SKM-1 (cell line): ENCODE results near the gene TIMP3.
"Not testable (repeated sequence)": the region's sequence is repeated elsewhere in the genome, so short reads cannot be mapped to it uniquely, and the experiment has no call there.

Experiments used
- DNase-seq: peaks from one replicate; lab custom pipeline; 2025; ENCODE audit not compliant: unreplicated experiment; lab: John Stamatoyannopoulos, UW

The TIMP3 gene

GRCh38 chr22:32850591-32851517 is 49.3 kb downstream of the TIMP3 start:
- no peak for DNase-seq

- no peak for DNase-seq
Observed at GRCh38 chr22:32852395-32853251, 51.1 kb downstream of the TIMP3 start.

GRCh38 chr22:32853662-32854061 is 52.2 kb downstream of the TIMP3 start:
- DNase-seq: no peak

GRCh38 chr22:32854351-32854804 is 52.9 kb downstream of the TIMP3 start:
- DNase-seq: no peak

GRCh38 chr22:32855045-32855756 is 53.7 kb downstream of the TIMP3 start:
- DNase-seq: no peak

GRCh38 chr22:32858121-32858703 is 56.7 kb downstream of the TIMP3 start:
- DNase-seq: no peak

- no peak for DNase-seq
Observed at GRCh38 chr22:32858957-32859356, 57.5 kb downstream of the TIMP3 start.

- no peak for DNase-seq
Observed at GRCh38 chr22:32859743-32860142, 58.2 kb downstream of the TIMP3 start.

- no peak for DNase-seq
Observed at GRCh38 chr22:32861330-32861729, 59.8 kb downstream of the TIMP3 start.

- DNase-seq: no peak
Observed at GRCh38 chr22:32862083-32862482, 60.6 kb downstream of the TIMP3 start.

- no peak for DNase-seq
Observed at GRCh38 chr22:32862936-32863661, 61.6 kb downstream of the TIMP3 start.

GRCh38 chr22:32864041-32864440 is 62.5 kb downstream of the TIMP3 start:
- DNase-seq: no peak

GRCh38 chr22:32864596-32864995 is 63.1 kb downstream of the TIMP3 start:
- no peak for DNase-seq

- DNase-seq: no peak
Observed at GRCh38 chr22:32866953-32867352, 65.4 kb downstream of the TIMP3 start.

- DNase-seq: no peak
Observed at GRCh38 chr22:32868946-32869345, 67.4 kb downstream of the TIMP3 start.

- no peak for DNase-seq
Observed at GRCh38 chr22:32870474-32870873, 69.0 kb downstream of the TIMP3 start.

- not testable (repeated sequence) for DNase-seq
Observed at GRCh38 chr22:32873604-32874003, 72.1 kb downstream of the TIMP3 start.

GRCh38 chr22:32874385-32874784 is 72.9 kb downstream of the TIMP3 start:
- no peak for DNase-seq

- no peak for DNase-seq
Observed at GRCh38 chr22:32874976-32875375, 73.5 kb downstream of the TIMP3 start.

GRCh38 chr22:32876516-32876915 is 75.0 kb downstream of the TIMP3 start:
- DNase-seq: no peak
